Stomach smooth muscle (tissue), 2 donors: ENCODE results near the gene RNF167.

Experiments
- H3K27ac ChIP-seq: one replicate; pipeline ENCODE4 v1.7.0; 2013; ENCODE audit warnings: mild to moderate bottlenecking, low read length, inconsistent platforms
- H3K27me3 ChIP-seq, 2 donors: one replicate each; pipeline ENCODE4 v1.7.0; 2013; ENCODE audit warnings: low read length in 2 of 2; ENCODE audit not compliant: insufficient read depth in 2 of 2, control insufficient read depth in 1 of 2
- H3K36me3 ChIP-seq, 2 donors: one replicate each; pipeline ENCODE4 v1.7.0; 2013; ENCODE audit warnings: low read length in 2 of 2; ENCODE audit not compliant: control insufficient read depth in 2 of 2, insufficient read depth in 2 of 2
- H3K4me1 ChIP-seq: one replicate; pipeline ENCODE4 v1.7.0; 2013; ENCODE audit warnings: low read length; ENCODE audit not compliant: control insufficient read depth, insufficient read depth
- H3K4me3 ChIP-seq, 2 donors: one replicate each; pipeline ENCODE4 v1.7.0; 2013; ENCODE audit warnings: low read length in 2 of 2
- H3K9ac ChIP-seq, 2 donors: one replicate each; pipeline ENCODE4 v1.7.0; 2013; ENCODE audit warnings: low read length in 2 of 2, mild to moderate bottlenecking in 1 of 2
- H3K9me3 ChIP-seq, 2 donors: one replicate each; pipeline ENCODE4 v1.7.0; 2013; ENCODE audit warnings: low read length in 2 of 2; ENCODE audit not compliant: control insufficient read depth in 2 of 2
- donor health status: healthy.
- donor health status: Pancreatic carcinoma.

Gene RNF167

GRCh38 chr17:4947411-4948165, 7.5 kb downstream of the RNF167 start:
- peak overlapping the region; percentile 94 to 100 for H3K9ac ChIP-seq

GRCh38 chr17:4948166-4948930, 8.3 kb downstream of the RNF167 start, which contains the start of gene PFN1:
TSS of gene PFN1 (minus strand) at chr17:4948530. CDS start at chr17:4948394, 136 bp downstream.
- peak within 1 kb of the TSS; percentile 91 to 94 for H3K4me3 ChIP-seq
- no peaks in the 10 kb centered on the region for H3K9me3 ChIP-seq
- H3K36me3 ChIP-seq: peaks cover 19 to 23% of the 10 kb centered on the region in 2 donors
- H3K27ac ChIP-seq: peak within 1 kb of the TSS; percentile 97
- H3K9ac ChIP-seq: peak within 1 kb of the TSS; percentile 94 to 100
- no peaks in the 10 kb centered on the region for H3K27me3 ChIP-seq
- H3K4me1 ChIP-seq: peaks cover 49% of the 10 kb centered on the region

More at GRCh38 chr17:4947411-4948165, 7.5 kb downstream of the RNF167 start:
- no peaks in the 10 kb centered on the region for H3K9me3 ChIP-seq
- H3K27me3 ChIP-seq: no peaks in the 10 kb centered on the region
- peaks cover 27 to 31% of the 10 kb centered on the region in 2 donors for H3K36me3 ChIP-seq
- H3K4me1 ChIP-seq: peaks cover 49% of the 10 kb centered on the region
- H3K27ac ChIP-seq: peak overlapping the region; percentile 97
- peak overlapping the region; percentile 69 to 94 for H3K4me3 ChIP-seq

GRCh38 chr17:4948931-4949320, 8.9 kb downstream of the RNF167 start:
- H3K9ac ChIP-seq: peak overlapping the region; percentile 68 to 76
- H3K27ac ChIP-seq: peak overlapping the region; percentile 97
- H3K4me3 ChIP-seq: peak overlapping the region; percentile 91 to 94
- no peaks in the 10 kb centered on the region for H3K27me3 ChIP-seq
- peaks cover 48% of the 10 kb centered on the region for H3K4me1 ChIP-seq
- H3K9me3 ChIP-seq: no peaks in the 10 kb centered on the region
- H3K36me3 ChIP-seq: peaks cover 17 to 19% of the 10 kb centered on the region in 2 donors

GRCh38 chr17:4949321-4950074, 9.4 kb downstream of the RNF167 start:
- peak overlapping the region; percentile 91 to 94 for H3K4me3 ChIP-seq
- no peaks in the 10 kb centered on the region for H3K27me3 ChIP-seq
- H3K9ac ChIP-seq: peak overlapping the region; percentile 68 to 76
- no peaks in the 10 kb centered on the region for H3K9me3 ChIP-seq
- peak overlapping the region; percentile 97 for H3K27ac ChIP-seq
- peaks cover 11 to 15% of the 10 kb centered on the region in 2 donors for H3K36me3 ChIP-seq
- peaks cover 43% of the 10 kb centered on the region for H3K4me1 ChIP-seq

- no peaks in the 10 kb centered on the region for H3K9me3 ChIP-seq
- peaks cover 7 to 12% of the 10 kb centered on the region in 2 donors for H3K36me3 ChIP-seq
- peak overlapping the region; percentile 70 to 79 for H3K9ac ChIP-seq
- peaks cover 35% of the 10 kb centered on the region for H3K4me1 ChIP-seq
- no peaks in the 10 kb centered on the region for H3K27me3 ChIP-seq
- peak overlapping the region; percentile 56 to 94 for H3K4me3 ChIP-seq
- peak overlapping the region; percentile 97 for H3K27ac ChIP-seq
Observed at GRCh38 chr17:4950075-4950745, 10.1 kb downstream of the RNF167 start.

GRCh38 chr17:4950746-4951204, 10.7 kb downstream of the RNF167 start, which contains the start of gene ENO3:
TSS of gene ENO3 (plus strand) at chr17:4951119. CDS start at chr17:4951830, 711 bp downstream.
- Histone ChIP-seq H3K36me3 (peaks cover 5 to 7% of the 10 kb centered on the region in 2 donors), H3K27ac (peak within 1 kb of the TSS; percentile 97), H3K27me3 (no peaks in the 10 kb centered on the region), H3K4me1 (peaks cover 30% of the 10 kb centered on the region), H3K9me3 (no peaks in the 10 kb centered on the region), H3K9ac (peak within 1 kb of the TSS; percentile 70 to 79), H3K4me3 (peak within 1 kb of the TSS; percentile 56 to 94)

DNA sequence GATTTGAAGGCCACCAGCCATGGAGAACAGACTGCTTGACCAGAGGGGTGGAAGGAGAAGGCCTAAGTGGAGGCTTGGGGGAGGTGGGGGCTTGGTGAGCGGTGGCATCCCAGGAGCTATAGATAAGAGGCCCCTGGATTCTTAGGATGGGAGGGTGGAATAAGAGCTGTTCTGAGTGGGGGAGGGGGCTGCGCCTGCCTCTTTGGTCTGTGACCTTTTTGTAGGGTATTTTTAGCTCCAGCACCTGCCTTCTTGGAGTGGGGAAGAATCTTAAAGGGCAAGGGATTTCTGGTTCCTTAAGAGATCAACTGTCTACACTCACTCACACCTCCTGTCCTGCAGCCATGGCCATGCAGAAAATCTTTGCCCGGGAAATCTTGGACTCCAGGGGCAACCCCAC, 11.4 kb downstream of the RNF167 start:
- peak overlapping the region in 1 of 2 donors; percentile 29 for H3K4me3 ChIP-seq
- H3K36me3 ChIP-seq: peaks cover under 1% of the 10 kb centered on the region in 2 donors
- no peak overlapping the region for H3K9ac ChIP-seq
- H3K4me1 ChIP-seq: peaks cover 23% of the 10 kb centered on the region
- no peaks in the 10 kb centered on the region for H3K27me3 ChIP-seq
- peak overlapping the region; percentile 37 for H3K27ac ChIP-seq
- no peaks in the 10 kb centered on the region for H3K9me3 ChIP-seq

DNA sequence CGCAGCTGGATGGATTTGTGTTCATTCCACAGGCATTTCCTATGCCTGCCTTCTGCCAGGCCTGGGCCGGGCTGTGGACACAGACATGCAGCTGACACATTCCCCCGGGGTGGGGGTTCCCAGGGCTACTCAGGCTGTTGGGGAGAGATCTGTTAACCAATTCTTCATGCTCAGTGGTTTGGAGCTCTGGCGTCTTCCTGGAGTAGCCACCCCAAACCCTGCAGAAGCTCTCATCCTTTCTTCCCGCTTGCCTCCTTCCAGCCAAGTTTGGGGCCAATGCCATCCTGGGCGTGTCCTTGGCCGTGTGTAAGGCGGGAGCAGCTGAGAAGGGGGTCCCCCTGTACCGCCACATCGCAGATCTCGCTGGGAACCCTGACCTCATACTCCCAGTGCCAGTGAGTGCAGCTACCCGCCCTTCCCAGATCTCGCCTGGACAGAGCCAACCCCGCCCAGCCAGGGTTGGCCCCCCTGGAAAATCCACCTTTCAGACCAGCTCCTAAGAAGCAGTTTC, 13.4 kb downstream of the RNF167 start:
- H3K36me3 ChIP-seq: peaks cover 0 to 2% of the 10 kb centered on the region in 2 donors
- no peaks in the 10 kb centered on the region for H3K27me3 ChIP-seq
- H3K9me3 ChIP-seq: no peaks in the 10 kb centered on the region
- peaks cover 19% of the 10 kb centered on the region for H3K4me1 ChIP-seq
- no peak overlapping the region for H3K4me3 ChIP-seq
- no peak overlapping the region for H3K27ac ChIP-seq
- H3K9ac ChIP-seq: no peak overlapping the region

- H3K9me3 ChIP-seq: no peaks in the 10 kb centered on the region
- H3K27me3 ChIP-seq: no peaks in the 10 kb centered on the region
- H3K36me3 ChIP-seq: peaks cover 9 to 13% of the 10 kb centered on the region in 2 donors
- H3K4me3 ChIP-seq: no peak overlapping the region
- no peak overlapping the region for H3K9ac ChIP-seq
- peaks cover 18% of the 10 kb centered on the region for H3K4me1 ChIP-seq
- H3K27ac ChIP-seq: no peak overlapping the region
Observed at GRCh38 chr17:4955091-4955490, 15.0 kb downstream of the RNF167 start.
